ENCODE data around the gene NRIP1.

Gene NRIP1

DNA sequence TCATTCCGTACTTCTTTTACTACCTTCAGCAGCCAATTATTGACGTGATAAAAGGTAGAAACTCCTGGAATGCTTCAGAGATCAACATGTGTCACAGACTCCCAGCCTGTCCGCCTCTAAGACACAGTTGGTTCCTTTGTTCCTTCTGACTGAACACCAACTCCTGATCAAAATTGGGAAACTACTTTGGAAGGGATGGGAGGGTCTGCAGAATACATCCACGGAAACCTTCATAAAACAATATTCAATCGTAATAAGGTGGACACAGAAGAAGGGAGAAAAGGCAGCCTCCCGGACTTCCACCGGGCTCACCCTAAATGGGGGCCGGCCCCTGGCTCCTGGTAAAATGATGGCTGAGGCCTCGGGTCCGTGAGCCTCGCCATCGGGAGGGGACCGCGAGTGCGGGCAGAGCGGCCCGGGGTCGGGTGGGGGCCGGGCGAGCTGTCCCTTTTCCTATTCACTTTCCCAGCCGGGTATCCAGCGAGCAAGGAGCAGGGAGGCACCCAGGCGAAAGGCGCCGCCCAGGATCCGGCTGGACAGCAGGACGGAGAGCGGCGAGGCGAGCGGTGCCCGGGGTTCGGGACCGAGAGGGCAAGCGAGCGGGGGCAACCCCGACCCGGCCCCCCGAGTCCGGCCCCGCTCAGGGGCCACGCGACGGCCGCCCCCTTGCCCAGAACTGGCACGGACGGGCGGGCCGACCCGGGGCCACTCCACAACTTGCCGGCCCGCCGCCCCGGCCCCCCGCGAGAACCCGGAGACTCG lies 805 bp downstream of the NRIP1 start:
- DNase-seq = no peak

DNA sequence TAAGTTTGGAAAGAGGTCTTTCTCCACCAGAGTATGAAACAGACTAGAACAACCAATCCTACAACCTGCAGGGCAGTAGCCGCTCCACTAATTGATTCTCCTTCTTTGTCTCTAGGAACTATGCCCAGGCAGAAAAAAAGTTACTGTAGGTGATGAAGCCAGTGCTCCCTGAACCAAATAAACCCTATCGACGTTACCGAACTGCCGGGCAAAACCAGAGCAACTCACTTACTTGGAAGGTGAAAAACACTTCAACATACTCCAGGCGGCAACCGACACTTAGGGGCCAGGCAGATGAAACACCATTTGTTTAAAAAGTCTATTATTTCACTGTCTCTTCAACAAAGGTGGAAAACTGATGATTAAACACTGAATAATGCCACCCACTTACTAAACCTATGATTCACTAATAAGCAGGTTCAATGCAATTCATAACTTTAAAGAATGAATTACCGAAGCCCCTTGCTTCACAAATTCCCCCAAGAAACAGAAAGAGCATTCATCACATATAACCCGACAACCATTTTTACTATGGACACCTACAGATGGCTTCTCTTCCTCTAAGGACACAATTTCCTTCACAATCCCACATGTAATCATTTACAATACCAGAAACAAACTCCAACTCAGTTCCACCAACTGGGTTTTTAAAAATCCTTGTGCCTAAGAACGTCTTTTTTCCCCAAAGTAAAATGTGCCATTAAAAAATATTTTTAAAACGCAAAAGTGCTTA lies 1.6 kb downstream of the NRIP1 start:
- DNase-seq = no peak

DNA sequence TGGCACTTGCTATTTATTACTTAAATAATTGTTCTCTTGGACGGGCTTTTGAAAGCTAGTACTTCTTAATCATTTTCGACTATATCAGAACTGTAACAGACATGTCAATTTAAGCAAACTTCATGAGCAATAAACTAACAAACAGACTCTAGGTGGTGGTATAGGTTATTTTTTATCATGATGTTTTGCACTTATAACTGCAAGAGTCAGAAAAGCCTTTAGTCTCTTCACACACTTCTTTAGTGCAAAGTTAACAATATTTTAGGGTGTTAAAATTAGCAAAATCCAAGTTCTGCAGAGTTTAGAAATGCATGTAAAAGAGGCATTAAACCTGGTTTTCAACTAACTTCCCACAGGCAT lies 2.2 kb downstream of the NRIP1 start:
- no peak for DNase-seq

DNA sequence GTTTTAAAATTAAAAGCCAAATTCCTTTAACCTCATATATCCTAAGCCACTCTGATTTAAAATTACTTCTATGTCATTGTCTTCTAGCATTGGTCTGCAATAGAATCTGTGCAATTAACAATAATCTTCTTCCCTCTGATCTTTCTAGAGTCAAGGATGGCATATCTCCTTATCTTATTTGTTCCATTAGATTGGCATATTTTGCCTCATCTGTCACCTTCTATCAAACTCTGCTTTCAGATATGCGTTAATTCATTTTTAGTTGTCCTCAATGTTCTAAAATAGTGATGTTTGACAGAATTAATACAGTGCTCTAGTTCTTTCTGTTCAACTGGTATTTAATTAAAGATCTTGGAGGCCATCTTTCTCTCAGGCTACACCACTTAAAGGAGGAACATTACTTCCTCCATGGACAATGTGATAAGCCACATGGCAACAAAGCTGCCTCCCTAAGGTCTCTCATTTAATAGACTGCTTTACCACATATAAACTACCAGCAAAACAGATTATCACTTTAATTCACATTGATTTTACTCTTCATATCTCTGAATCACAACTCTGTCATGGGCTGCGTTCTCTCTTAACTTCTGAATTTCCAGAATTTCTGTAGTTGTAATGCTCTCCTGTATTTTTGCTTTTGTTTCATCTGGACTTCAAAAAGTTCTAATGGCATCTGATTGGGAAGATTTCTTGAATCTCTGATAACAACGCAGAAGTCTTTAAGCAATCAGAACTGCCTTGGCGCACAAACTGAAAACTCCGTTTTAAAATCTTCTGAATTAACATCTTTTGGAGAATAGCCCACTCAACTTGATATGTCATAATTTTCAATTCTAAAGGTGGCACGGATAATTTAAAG lies 2.8 kb downstream of the NRIP1 start:
- no peak for DNase-seq

DNA sequence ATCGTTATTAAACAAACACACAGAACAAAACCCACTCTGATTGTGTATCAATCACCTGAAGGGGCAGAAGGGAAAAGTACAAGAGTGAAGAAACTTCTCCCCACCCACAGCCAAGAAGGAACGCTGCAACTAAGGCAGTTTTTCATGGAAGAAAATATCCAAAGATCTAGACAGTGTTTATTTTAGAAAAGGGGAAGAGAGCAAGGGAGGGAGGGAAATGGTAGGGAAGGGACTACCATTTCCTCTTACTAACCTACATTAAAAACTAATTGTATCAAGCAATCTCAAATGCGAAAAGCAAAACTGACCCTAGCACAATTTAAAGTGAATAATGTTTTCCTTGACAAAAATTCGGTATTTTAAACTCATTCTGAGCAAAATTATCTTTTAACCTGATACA lies 3.5 kb downstream of the NRIP1 start:
- no peak for DNase-seq

DNA sequence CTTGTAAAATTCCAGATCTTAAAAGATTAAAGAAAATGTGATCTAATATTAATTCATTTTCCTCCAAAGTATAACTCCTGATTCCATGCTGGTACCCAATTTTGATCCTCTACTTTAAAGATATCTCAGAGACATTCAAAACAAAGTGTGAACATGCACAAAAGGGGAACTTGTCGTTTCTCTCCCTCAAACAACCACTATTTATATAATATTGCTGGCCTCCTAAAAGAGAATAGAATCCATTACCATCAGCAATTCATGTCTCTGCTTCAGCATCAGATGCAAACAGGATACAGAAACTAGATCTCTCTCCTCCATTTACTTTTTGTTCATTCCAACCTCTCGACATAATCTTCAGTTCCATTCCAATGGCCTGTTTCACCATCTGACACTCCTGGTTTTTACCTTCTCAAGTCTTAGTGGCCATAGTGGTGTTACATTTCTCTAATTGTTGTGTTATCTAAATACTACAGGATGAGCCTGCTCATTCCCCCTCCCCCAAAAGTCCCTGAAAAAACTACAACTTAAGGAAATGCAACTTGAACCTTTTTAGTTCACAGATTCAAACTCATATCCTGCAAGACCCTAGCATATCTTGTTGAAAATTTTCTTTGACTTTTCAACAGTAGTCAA lies 4.1 kb downstream of the NRIP1 start:
- DNase-seq = no peak

DNA sequence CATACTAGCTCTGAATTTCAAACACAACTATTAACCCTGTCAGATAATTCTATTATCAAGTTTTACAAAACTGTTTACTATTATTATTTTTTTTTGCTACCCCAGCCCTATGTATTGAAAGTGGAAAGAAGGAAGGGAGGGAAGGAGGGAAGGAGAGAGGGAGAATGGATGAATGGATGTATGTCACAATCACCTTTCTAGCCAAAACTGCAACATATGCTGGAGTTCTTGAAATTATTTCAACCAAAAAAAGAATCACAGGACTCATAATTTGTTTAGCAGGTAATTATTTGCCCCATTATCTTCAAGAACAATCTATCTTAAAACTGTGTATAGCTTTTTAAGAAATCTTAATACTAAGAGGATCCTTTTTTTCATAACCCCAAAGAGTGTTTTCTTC lies 5.4 kb downstream of the NRIP1 start:
- DNase-seq = no peak

DNA sequence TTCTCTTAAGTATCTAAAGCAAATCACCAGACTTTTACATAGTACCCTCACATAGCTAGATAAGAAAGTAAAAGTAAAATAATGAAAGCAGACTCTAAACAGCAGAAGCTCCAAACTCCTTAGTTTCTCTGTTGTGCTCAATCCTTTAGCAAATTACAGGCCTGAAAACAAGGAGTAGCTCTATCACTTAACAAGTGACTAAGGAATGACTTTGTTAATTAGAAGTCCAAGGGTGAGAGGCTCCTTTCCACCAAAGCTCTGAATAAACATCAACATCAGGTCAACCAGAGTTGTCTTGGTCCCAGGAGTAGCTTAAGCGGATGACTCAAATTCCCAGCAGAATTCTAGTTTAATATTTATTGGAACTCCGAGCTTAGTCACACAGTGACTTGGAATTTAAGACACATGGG lies 5.9 kb downstream of the NRIP1 start:
- DNase-seq = no peak

DNA sequence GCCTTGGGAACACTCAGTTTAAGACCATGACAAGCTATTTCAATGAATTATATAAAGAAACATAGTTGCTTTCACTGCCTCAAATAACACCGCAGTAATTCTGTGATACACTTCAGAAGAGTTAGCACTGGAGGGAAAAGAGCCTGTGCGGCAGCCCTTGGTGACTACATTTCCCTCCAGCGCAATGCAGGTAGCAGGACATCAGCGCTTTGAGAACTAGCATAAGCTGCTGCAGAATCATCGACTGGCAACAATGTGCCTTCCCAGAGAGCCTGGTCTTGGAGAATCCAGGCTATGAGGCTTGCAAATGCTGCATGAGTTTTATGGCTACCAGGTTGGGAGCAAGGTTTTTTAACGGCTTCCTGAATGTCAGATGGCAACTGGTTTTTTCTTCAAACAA lies 7.5 kb downstream of the NRIP1 start:
- no peak for DNase-seq

DNA sequence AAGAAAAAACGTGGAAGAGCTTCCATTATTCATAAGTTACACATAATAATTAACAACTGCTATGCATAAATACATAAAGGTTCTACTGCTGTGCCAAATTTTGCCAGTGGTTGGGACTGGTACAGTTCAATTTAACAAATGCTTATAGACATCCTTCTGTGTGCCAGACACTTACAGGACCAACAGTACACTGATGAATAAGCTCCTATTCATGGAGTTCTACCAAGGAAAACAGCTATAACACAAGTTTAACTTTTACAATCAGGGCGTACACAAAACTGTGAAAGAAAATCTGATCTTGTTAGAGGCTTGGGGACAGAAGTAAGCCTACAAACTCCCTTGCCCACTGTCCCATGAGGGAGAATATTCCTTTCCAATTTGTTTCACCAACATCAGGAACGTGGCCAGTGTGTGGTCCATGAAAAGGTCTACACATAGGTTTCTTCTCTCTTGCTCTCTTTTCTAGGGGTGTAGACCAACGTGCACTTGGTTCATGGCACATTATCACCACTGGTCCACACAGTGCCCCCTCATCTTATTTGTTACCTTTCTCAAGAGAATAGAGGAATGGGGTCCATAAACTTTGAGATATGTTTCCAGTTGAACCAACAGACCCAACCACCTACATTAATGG lies 10.1 kb downstream of the NRIP1 start:
- DNase-seq = no peak

DNA sequence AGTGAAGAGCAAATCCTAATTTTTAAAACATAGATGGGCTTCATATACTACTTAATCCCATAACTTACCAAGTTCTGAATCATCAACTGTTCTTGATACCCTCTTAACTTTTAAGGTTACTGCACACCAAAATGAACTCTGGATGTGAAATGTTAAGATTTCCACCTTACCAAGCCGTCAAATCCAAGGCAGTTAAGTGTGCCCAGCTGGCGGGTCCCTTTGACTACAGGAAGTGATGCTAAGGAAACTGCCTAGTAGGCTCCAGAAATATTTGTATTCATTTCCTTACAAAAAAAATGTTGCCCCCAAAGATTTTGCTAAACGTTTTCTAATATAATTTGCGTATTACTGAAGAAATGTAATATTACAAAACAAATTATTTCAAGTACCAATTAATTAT lies 10.7 kb downstream of the NRIP1 start:
- no peak for DNase-seq

DNA sequence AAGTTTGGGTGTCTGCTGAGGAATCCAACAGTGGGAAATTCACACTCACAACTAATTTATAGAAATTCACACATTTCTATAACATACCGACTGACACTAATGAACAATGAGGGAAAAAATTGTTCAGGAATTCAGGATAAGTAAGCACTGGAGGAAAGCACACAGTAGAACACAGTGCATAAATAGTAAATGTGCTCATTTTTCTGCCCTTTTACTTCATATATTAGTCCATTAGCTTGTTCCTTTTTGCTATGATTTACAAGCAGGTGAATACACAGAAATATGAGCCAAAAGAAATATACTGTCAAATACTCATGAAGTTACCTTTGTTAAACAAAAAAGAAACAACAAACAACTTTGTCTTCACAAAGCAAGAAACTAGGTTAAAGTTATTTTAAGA lies 11.3 kb downstream of the NRIP1 start:
- no peak for DNase-seq

DNA sequence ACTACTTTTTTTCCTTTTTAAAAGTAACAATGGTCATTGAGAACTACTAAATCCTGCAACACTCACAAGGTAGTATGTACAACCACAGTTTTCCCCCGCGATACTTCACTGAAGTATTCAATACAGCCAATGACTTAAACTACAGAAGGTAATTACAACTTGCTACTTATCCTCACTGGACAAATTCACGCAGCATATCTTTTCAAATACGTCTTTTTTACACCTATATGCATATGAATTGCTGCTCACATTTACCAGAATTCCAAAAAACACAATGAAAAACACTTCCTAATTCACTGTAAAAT lies 12.4 kb downstream of the NRIP1 start:
- DNase-seq = no peak

DNA sequence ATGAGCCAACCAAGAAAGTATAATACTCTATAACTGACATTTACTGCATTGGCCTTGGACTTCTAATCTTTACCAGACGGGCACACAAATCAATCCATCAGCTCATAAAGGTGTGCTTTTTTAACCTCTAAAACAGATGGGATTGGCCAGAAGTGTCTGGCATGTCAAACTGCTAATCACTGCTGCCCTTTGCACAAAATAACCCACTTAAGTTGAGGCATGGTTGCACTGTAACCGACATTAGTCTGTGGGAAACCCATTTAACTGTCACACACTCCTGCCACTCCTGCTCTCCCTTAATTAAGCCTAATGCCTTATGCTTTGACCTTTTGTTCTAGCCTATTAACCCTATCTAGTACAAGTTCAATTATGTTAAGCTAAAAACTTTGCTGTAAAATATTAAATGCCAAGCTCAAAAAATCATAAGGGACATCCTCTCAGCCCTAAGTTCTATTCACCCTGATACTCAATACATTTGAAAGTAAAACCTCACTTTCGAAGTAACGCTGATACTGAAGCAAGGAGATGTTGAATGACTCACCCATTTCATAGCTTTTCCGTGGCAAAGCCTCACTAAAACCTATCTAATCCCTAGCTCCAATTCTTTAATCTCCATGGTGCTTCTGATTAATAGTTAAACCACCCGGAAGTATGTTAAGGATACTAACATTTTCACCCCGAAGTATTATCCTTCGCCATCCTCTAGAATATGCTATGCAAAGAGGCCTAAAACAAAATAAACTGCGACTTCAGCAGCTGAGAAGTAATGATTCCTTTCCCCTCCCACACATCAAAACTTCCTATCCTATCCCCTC lies 12.9 kb downstream of the NRIP1 start:
- DNase-seq = no peak

DNA sequence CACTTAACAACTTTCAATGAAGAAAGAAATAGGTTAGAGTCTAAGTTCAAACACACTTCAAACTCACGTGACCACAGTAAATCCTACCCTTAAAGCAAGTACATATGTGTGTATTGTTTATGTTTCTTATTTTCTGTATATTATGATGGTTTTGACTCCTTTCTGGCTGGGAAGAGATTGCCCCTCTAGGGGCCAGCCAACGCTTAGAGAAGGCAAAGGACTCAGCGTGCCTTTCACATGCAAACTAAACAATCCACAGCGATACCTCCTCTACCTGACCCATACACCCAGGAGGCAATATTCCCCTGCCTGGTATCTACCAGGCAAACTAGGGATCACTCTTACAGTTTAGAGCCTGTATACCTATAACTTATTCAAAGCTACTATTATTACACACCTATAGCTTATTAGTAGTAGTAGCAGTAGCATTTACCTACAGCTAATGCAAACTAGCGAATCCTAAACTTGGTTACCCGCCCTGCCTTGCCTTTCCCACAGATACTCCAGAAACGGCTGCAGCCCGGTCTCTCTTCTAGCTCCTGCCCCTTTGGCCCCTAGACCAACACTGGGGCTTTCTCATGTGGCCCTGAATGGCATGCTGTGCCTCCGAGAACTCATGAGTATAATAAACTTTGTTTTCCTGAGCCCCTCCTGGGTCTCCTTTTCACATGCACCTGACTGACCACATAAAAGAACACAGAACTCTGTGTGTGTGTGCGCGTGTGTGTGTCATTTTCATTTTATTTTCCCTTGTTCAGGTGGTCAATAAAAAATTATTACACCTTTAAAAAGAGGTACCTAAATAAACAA lies 14.0 kb downstream of the NRIP1 start:
- DNase-seq = no peak

DNA sequence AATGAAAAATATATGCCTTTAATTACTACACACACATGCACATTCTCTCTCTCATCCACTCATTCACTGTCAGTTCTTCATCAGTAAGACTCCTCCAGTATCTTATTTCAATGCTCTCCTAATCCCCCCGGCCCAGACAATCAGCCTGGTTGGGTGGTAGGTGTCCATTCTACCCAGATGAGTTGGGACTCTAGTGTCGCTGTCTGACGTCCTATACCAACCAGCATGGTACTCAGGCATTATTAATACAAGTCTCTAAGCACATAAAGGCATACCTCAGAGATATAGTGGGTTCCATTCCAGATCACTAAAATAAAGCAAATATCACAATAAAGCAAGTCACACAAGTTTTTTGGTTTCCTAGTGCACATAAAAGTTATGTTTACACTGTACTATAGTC lies 19.8 kb downstream of the NRIP1 start:
- no peak for DNase-seq

DNA sequence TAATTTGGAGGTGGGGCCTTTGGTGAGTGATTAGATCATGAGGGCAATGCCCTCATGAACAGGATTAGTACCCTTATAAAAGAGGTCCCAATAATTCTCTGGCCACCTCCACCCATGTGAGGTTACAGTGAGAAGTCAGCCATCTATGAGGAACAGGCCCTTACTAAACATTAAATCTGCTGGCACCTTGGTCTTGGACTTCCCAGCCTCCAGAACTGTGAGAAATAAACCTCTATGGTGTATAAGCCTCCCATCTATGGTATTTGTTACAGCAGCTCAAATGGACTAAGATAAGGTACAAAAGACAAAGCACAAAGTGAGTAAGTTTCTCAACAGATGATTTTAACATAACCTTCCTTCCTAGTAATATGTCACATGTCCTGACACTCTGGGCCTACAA lies 22.3 kb downstream of the NRIP1 start:
- DNase-seq = no peak

DNA sequence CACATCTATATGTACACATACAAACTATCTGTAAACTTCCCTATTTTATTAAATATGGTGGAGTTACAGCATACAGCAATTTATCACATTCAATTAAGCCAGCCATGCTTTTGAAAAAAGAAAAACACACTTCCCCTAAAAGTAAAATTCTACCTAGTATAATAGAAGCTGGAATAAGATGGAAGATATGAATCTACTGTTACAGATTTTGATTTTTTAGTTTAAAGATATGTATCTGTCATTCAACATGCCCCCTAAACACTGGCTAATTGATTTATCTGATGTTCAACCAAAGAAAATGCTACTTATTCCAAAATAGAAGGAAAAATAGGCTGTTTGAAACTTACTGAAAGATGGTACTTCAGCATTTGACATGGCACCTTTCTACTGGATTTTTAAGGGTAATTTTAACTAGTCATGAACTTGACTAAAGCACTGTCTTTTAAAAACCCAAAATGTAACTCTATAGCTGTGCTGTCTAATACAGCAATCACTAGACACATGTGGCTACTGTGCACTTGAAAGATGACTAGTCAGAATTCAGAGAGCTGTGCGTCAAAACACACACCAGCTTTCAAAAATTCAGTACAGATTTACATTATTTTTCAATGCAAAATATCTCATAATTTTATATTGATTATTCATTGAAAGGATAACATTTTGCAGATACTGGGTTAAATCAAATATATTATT lies 25.0 kb downstream of the NRIP1 start:
- DNase-seq = no peak

DNA sequence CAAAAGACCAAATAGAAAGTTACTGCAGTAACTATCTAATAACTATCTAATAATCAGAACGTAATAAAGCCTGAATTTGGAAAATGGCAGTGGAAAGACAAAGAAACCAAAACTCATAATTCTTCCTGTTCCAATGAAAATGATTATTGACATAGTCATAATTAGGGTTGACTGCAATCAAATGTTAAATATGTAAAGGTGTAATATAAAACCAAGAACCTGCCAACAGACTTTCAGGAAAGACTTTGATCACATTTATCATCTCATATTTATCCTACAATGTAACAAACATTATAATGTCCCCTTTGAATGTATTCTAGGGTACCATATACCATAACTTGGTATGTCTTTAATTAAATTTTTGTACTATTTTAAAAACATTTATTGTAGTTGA lies 26.9 kb downstream of the NRIP1 start:
- DNase-seq = no peak

DNA sequence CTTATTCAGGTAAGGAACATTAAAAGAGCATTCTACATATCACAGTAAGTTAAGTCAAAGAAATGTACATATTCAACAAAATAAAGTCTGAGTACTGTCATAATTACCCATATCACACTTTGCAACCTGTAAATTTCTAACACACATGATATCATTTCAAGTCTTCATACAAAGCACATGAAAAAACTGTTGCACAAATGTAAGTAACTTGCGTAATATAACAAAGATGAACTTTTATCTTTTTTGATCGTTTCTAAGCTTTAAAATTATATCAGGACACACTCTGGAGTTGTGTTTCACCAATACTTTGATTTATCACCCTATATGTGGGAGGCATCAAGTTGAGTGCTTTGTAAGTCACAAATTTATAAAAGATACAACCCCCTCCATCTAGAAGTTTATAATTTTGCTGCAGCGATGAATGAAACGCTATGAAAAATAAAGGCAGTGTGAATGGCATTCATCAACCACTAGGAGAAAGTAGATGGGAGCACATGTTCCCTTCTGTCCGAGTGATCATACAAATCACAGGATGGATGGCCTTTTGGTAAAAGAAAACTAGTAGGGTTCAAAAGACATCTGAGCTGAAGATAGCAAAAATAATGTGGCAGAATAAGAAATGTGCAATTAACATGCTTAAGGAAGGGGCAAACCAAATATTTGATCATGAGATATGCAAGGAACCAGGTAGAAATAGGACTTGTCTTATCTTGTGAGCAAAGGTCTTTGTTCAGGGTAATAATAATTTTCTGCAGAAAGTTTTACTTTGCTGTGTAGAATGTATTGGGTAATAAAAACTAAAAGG lies 27.5 kb downstream of the NRIP1 start:
- DNase-seq = no peak

Measured in DMS153 (cell line).